Suprapubic skin (tissue), 4 donors: Measurements from ENCODE around the gene PLXNC1. TPM values are rescaled to one million over a fixed set of nuclear protein-coding genes. Genes with fewer than 3 reads are reported as not detected.

Source experiments
- DNase-seq, 2 donors: peaks; one replicate each; pipeline ENCODE4 v3.0.0-alpha.2; 2019; ENCODE audit warnings: low spot score in 2 of 2
- H3K27ac ChIP-seq: fragments of 200-600 bp; sonication (generic); one replicate; pipeline ENCODE4 v1.5.1; 2019
- H3K27me3 ChIP-seq: fragments of 200-600 bp; sonication (generic); one replicate; pipeline ENCODE4 v1.5.1; 2019
- H3K36me3 ChIP-seq: fragments of 200-600 bp; sonication (generic); one replicate; pipeline ENCODE4 v1.5.1; 2019
- H3K4me1 ChIP-seq: fragments of 200-600 bp; sonication (generic); one replicate; pipeline ENCODE4 v1.5.1; 2019
- H3K4me3 ChIP-seq: fragments of 200-600 bp; sonication (generic); one replicate; pipeline ENCODE4 v1.5.1; 2019; ENCODE audit warnings: mild to moderate bottlenecking
- H3K9me3 ChIP-seq: fragments of 200-600 bp; sonication (generic); one replicate; pipeline ENCODE4 v1.5.1; 2019
- CTCF ChIP-seq, 2 donors: fragments of 200-600 bp in 1 of 2; fragments of 450-650 bp in 1 of 2; sonication (generic) in 1 of 2; IDR thresholded peaks; one replicate each; pipeline ENCODE4 v1.5.1; 2016 to 2019; ENCODE audit warnings: antibody characterized with exemption in 2 of 2, mild to moderate bottlenecking in 1 of 2, moderate library complexity in 1 of 2
- EP300 ChIP-seq: sonication (generic); formaldehyde crosslinking; IDR thresholded peaks from one replicate; pipeline ENCODE4 v1.6.1; 2017; ENCODE audit warnings: antibody characterized with exemption
- POLR2A ChIP-seq, 2 donors: fragments of 450-650 bp; IDR thresholded peaks; one replicate each; pipeline ENCODE4 v1.6.1; 2017; ENCODE audit warnings: antibody characterized with exemption in 2 of 2, mild to moderate bottlenecking in 2 of 2, moderate library complexity in 2 of 2
- POLR2AphosphoS5 ChIP-seq, 3 donors: sonication (generic); formaldehyde crosslinking; IDR thresholded peaks; one replicate each; pipeline ENCODE4 v1.6.1; 2017; ENCODE audit warnings: antibody characterized with exemption in 3 of 3
- WGBS: methylation state at CpG from one replicate; pipeline ENCODE4 v1.1.5; 2018; 5-methylcytosine and 5-hydroxymethylcytosine counted together
- total RNA-seq, 4 donors: library from RNA; depleted of rRNA; stranded (reverse); fragments of >200 nt; gene quantifications; one replicate each; pipeline ENCODE4 v1.1.0, GENCODE V29; 2016

The PLXNC1 gene
- total RNA-seq, 4 donors from 2014 or later = 8.1 to 30.9 (median 15.3) TPM

GRCh38 chr12:94175763-94176668, 27.6 kb downstream of the PLXNC1 start:
- no peak overlapping the region for H3K27ac ChIP-seq
- TF ChIP-seq POLR2AphosphoS5 (IDR thresholded peaks at IDR 0.05) (no peak), POLR2A (IDR thresholded peaks at IDR 0.05) (no peak), EP300 (no peak), CTCF (IDR thresholded peaks at IDR 0.05) (no peak)
- H3K36me3 ChIP-seq = no peaks in the 10 kb centered on the region
- no peaks in the 10 kb centered on the region for H3K4me1 ChIP-seq
- H3K9me3 ChIP-seq = no peaks in the 10 kb centered on the region
- WGBS = 64% methylated on average over 10 of the region's 10 CpGs
- no peak overlapping the region for H3K4me3 ChIP-seq
- DNase-seq = no peak
- peaks cover 4% of the 10 kb centered on the region for H3K27me3 ChIP-seq

GRCh38 chr12:94178054-94178453, 29.7 kb downstream of the PLXNC1 start:
- H3K9me3 ChIP-seq = no peaks in the 10 kb centered on the region
- no peak overlapping the region for H3K27ac ChIP-seq
- no peaks in the 10 kb centered on the region for H3K4me1 ChIP-seq
- H3K27me3 ChIP-seq = peaks cover 4% of the 10 kb centered on the region
- no peak for TF ChIP-seq POLR2AphosphoS5 (IDR thresholded peaks at IDR 0.05)
- TF ChIP-seq CTCF (IDR thresholded peaks at IDR 0.05) = no peak
- no peak for TF ChIP-seq POLR2A (IDR thresholded peaks at IDR 0.05)
- no peak for TF ChIP-seq EP300
- no peak overlapping the region for H3K4me3 ChIP-seq
- no peak for DNase-seq
- H3K36me3 ChIP-seq = no peaks in the 10 kb centered on the region

- DNase-seq = no peak
- H3K9me3 ChIP-seq = no peaks in the 10 kb centered on the region
- no peaks in the 10 kb centered on the region for H3K36me3 ChIP-seq
- no peak overlapping the region for H3K27ac ChIP-seq
- no peaks in the 10 kb centered on the region for H3K4me1 ChIP-seq
- peaks cover 4% of the 10 kb centered on the region for H3K27me3 ChIP-seq
- no peak overlapping the region for H3K4me3 ChIP-seq
- TF ChIP-seq CTCF (IDR thresholded peaks at IDR 0.05) (no peak), EP300 (no peak), POLR2AphosphoS5 (IDR thresholded peaks at IDR 0.05) (no peak), POLR2A (IDR thresholded peaks at IDR 0.05) (no peak)
- WGBS = 88% methylated on average over 3 of the region's 3 CpGs
These were observed 30.5 kb downstream of the PLXNC1 start for GRCh38 chr12:94178882-94179281.

- H3K4me1 ChIP-seq = no peaks in the 10 kb centered on the region
- H3K4me3 ChIP-seq = no peak overlapping the region
- 93% methylated on average over 3 of the region's 3 CpGs for WGBS
- no peak overlapping the region for H3K27ac ChIP-seq
- no peaks in the 10 kb centered on the region for H3K36me3 ChIP-seq
- no peaks in the 10 kb centered on the region for H3K9me3 ChIP-seq
- TF ChIP-seq POLR2AphosphoS5 (IDR thresholded peaks at IDR 0.05) = no peak
- TF ChIP-seq EP300 = no peak
- TF ChIP-seq CTCF (IDR thresholded peaks at IDR 0.05) = no peak
- TF ChIP-seq POLR2A (IDR thresholded peaks at IDR 0.05) = no peak
- DNase-seq = no peak
- no peaks in the 10 kb centered on the region for H3K27me3 ChIP-seq
These were observed 31.3 kb downstream of the PLXNC1 start for GRCh38 chr12:94179723-94180122.

GRCh38 chr12:94180558-94181296, 32.4 kb downstream of the PLXNC1 start:
- H3K27ac ChIP-seq = no peak overlapping the region
- H3K4me1 ChIP-seq = no peaks in the 10 kb centered on the region
- no peak for DNase-seq
- H3K9me3 ChIP-seq = no peaks in the 10 kb centered on the region
- no peaks in the 10 kb centered on the region for H3K36me3 ChIP-seq
- H3K27me3 ChIP-seq = no peaks in the 10 kb centered on the region
- no peak for TF ChIP-seq CTCF (IDR thresholded peaks at IDR 0.05)
- no peak for TF ChIP-seq POLR2AphosphoS5 (IDR thresholded peaks at IDR 0.05)
- TF ChIP-seq EP300 = no peak
- TF ChIP-seq POLR2A (IDR thresholded peaks at IDR 0.05) = no peak
- H3K4me3 ChIP-seq = no peak overlapping the region
- WGBS = 76% methylated on average over 6 of the region's 6 CpGs
